T-helper 2 cell treated with Interferon-gamma antibody and Interleukin-4, amounts not matched to agents 100 ng/mL and 5 ng/mL, for 36 hours (primary cell): ENCODE measurements around the gene PUS10. TPM values are rescaled to one million over a fixed set of nuclear protein-coding genes. Genes with fewer than 3 reads are reported as not detected.

Experiments
- intact Hi-C: fragments of 100-400 bp; cut with micrococcal nuclease; formaldehyde crosslinking; loops from one replicate; pipeline ENCODE4 v1.15.1; 2023
- total RNA-seq: library from RNA; stranded (reverse); gene quantifications from 2 replicates; pipeline ENCODE4 v1.2.3, GENCODE V29; 2022

The PUS10 gene
- total RNA-seq, 1 donor from 2014 or later = 6.1 TPM

GRCh38 chr2:60974652-60975051 lies 43.4 kb downstream of the PUS10 start:
- intact Hi-C loops = no loop called here

GRCh38 chr2:60973705-60974104 lies 44.4 kb downstream of the PUS10 start:
- intact Hi-C loops = no loop called here

GRCh38 chr2:60972889-60973656 lies 45.0 kb downstream of the PUS10 start:
- intact Hi-C loops = no loop called here

GRCh38 chr2:60966507-60967405 lies 51.3 kb downstream of the PUS10 start:
- intact Hi-C loops = no loop called here

- intact Hi-C loops = loop anchor here (2.0 kb wide), 1 partner anchor 83 kb away; no protein-coding TSS in a partner anchor
Observed at GRCh38 chr2:60965499-60965785, 52.6 kb downstream of the PUS10 start.

- intact Hi-C loops = loop anchor here (2.0 kb wide), 1 partner anchor 82 kb away; no protein-coding TSS in a partner anchor
Observed at GRCh38 chr2:60964651-60965498, 53.2 kb downstream of the PUS10 start.

GRCh38 chr2:60963190-60963589 lies 54.9 kb downstream of the PUS10 start:
- intact Hi-C loops = no loop called here

GRCh38 chr2:60962528-60962927 lies 55.5 kb downstream of the PUS10 start:
- intact Hi-C loops = no loop called here

GRCh38 chr2:60961457-60961856 lies 56.6 kb downstream of the PUS10 start:
- intact Hi-C loops = no loop called here

GRCh38 chr2:60960706-60961105 lies 57.3 kb downstream of the PUS10 start:
- intact Hi-C loops = no loop called here

GRCh38 chr2:60959501-60959900 lies 58.6 kb downstream of the PUS10 start:
- intact Hi-C loops = no loop called here

- intact Hi-C loops = no loop called here
Observed at GRCh38 chr2:60958800-60959199, 59.3 kb downstream of the PUS10 start.

- intact Hi-C loops = no loop called here
Observed at GRCh38 chr2:60958361-60958760, 59.7 kb downstream of the PUS10 start.

GRCh38 chr2:60957643-60958042 lies 60.4 kb downstream of the PUS10 start:
- intact Hi-C loops = no loop called here

- intact Hi-C loops = no loop called here
Observed at GRCh38 chr2:60957224-60957623, 60.8 kb downstream of the PUS10 start.

- intact Hi-C loops = no loop called here
Observed at GRCh38 chr2:60954139-60954538, 63.9 kb downstream of the PUS10 start.

GRCh38 chr2:60948926-60949579 lies 69.0 kb downstream of the PUS10 start:
- intact Hi-C loops = no loop called here

- intact Hi-C loops = no loop called here
Observed at GRCh38 chr2:60948161-60948560, 69.9 kb downstream of the PUS10 start.

- intact Hi-C loops = no loop called here
Observed at GRCh38 chr2:60947056-60947455, 71.0 kb downstream of the PUS10 start.

GRCh38 chr2:60945341-60945740 lies 72.7 kb downstream of the PUS10 start:
- intact Hi-C loops = no loop called here

- intact Hi-C loops = no loop called here
Observed at GRCh38 chr2:60939622-60940021, 78.4 kb downstream of the PUS10 start.
